ENCODE measurements around the gene SEC14L1. TPM values are rescaled to one million over a fixed set of nuclear protein-coding genes. Genes with fewer than 3 reads are reported as not detected.
A peak's percentile ranks its signal among the peaks of the same experiment; 100 is the strongest.

Gene SEC14L1
- total RNA-seq, 2 donors from 2014 or later: 71.6 to 82.2 TPM

DNA sequence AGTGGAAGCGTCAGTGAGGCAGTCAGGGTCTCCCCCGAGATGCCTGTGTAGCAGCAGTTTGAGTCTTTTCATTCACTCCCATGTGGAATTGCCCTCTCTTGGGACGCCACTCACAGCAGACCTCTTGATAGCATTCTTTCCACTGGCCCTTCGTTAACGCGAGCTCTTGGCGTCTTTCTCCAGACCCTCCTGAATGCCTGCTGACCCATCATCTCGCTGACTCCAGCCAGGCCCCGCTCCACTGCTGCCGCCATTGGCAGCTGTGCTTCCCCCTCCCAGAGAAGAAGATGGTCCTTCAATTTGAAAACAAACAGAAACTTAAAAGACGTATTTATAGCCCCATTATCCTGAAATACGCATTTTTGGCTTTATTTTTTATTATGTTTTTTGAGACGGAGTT, 63.1 kb downstream of the SEC14L1 start:
- DNase-seq (no peak), ATAC-seq (no peak)
- intact Hi-C loops (cut with DNase I): no loop called here

DNA sequence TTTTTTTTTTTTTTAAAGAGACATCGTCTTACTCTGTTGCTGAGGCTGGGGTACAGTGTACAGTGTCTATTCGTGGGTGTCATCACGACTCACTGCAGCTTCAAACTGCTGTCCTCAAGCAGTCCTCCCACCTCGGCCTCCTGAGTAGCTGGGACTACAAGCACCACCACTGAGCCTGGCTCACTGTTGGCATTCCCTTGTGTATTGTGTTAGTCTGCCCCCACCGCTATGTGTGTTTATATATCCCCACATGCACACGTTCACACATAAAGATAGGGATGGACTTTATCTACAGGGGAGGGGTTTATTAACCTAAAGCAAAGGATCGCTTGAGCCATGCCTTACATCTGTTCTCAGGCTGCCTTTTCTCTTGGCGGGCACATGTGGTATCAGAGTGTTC, 63.8 kb downstream of the SEC14L1 start:
- intact Hi-C loops (cut with DNase I): no loop called here
- no peak for ATAC-seq
- DNase-seq: no peak

DNA sequence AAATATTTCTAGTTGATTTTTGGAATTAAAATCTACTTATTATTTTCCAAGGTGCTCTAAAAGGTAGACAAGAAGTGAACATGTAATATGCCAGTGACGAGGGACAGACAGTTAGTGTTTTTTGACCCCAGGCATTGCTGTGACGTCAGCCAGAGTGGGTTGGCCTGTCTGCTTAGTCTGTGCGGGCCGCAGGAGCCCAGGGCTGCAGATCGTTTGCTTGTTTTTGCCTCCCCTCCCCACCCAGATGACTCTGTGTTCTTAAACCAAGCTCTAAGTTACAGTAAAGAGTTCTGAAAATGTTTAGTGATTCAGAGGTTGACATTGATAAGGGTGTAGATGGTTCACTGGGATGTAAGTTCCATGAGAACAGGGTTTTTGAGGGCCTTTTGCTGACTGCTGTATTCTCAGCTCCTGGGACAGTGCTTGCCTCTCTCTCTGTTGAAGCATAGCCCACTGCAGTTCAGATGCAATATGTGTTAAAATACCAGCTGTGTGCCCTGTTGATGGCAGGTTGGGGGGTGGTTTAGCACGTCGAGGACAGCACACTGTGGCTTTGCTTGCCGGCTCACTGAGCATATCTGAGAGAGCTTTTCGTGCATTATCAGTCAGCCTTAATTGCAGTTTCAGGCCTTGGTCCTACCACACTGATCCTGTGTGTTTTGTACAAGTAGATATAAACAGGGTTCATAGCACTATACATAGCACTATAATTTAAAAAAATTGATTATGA, 64.8 kb downstream of the SEC14L1 start:
- DNase-seq (no peak), ATAC-seq (no peak)
- intact Hi-C loops (cut with DNase I): no loop called here

- DNase-seq (no peak), ATAC-seq (peak; percentile 24 to 39)
- intact Hi-C loops (cut with DNase I): no loop called here
These were observed 65.6 kb downstream of the SEC14L1 start for GRCh38 chr17:77206158-77206956.

GRCh38 chr17:77207689-77208216, 67.0 kb downstream of the SEC14L1 start:
- DNase-seq (no peak), ATAC-seq (no peak)
- intact Hi-C loops (cut with DNase I): loop anchor here in 1 of 2 donors (2.0 kb wide), 1 partner anchor 63 kb away; no protein-coding TSS in a partner anchor

GRCh38 chr17:77208217-77208808, 67.5 kb downstream of the SEC14L1 start:
- intact Hi-C loops (cut with DNase I): loop anchor here in 1 of 2 donors (2.0 kb wide), 1 partner anchor 64 kb away; no protein-coding TSS in a partner anchor
- peak; percentile 67 to 72 for ATAC-seq
- DNase-seq: no peak

- DNase-seq (no peak), ATAC-seq (no peak)
- intact Hi-C loops (cut with DNase I): loop anchor here in 1 of 2 donors (2.0 kb wide), 1 partner anchor 64 kb away; no protein-coding TSS in a partner anchor
These were observed 68.1 kb downstream of the SEC14L1 start for GRCh38 chr17:77208856-77209255.

GRCh38 chr17:77209330-77209748, 68.6 kb downstream of the SEC14L1 start:
- ATAC-seq: no peak
- no peak for DNase-seq
- intact Hi-C loops (cut with DNase I): loop anchor here in 1 of 2 donors (2.0 kb wide), 1 partner anchor 65 kb away; no protein-coding TSS in a partner anchor

DNA sequence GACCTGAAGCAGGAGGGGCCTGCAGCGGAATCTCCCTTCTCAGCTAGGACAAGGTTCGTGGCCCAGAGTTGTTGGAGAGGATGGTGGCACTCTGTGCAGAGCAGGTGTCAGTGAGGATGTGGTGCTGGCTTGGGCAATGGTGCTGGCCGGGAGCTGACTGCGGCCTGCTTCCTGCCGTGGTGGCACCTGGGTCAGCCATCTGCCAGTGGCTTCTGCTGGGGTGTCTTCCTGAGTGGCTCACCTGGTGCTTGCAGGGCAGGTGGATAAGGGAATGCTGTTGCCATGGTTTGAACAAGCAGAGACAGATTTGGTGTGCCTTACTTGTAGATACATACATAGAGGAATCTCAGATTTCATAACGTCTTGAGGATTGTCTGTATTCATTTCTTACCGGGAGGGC, 69.6 kb downstream of the SEC14L1 start:
- no peak for ATAC-seq
- no peak for DNase-seq
- intact Hi-C loops (cut with DNase I): loop anchor here in 1 of 2 donors (5.0 kb wide), 1 partner anchor 37 kb away; no protein-coding TSS in a partner anchor

GRCh38 chr17:77210946-77211541, 70.3 kb downstream of the SEC14L1 start:
- intact Hi-C loops (cut with DNase I): loop anchor here in 1 of 2 donors (5.0 kb wide), 1 partner anchor 36 kb away; no protein-coding TSS in a partner anchor
- ATAC-seq: no peak
- no peak for DNase-seq

DNA sequence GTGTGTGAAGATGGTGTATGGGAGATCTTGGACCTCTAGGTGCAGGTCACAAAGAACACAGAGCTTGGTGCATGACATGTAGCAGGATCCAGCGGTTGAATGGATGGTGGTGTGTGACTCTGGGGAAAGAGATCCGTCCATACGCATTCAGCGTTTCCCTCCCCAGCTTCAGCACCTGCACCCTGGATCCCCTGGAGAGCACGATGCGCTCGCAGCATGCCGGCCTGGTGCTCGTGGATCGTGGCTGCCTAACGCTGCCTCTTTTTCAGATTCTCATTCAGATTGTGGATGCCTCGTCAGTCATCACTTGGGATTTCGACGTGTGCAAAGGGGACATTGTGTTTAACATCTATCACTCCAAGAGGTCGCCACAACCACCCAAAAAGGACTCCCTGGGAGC, 70.9 kb downstream of the SEC14L1 start:
- DNase-seq: no peak
- intact Hi-C loops (cut with DNase I): loop anchor here in 1 of 2 donors (5.0 kb wide), 1 partner anchor 36 kb away; no protein-coding TSS in a partner anchor
- ATAC-seq: no peak

DNA sequence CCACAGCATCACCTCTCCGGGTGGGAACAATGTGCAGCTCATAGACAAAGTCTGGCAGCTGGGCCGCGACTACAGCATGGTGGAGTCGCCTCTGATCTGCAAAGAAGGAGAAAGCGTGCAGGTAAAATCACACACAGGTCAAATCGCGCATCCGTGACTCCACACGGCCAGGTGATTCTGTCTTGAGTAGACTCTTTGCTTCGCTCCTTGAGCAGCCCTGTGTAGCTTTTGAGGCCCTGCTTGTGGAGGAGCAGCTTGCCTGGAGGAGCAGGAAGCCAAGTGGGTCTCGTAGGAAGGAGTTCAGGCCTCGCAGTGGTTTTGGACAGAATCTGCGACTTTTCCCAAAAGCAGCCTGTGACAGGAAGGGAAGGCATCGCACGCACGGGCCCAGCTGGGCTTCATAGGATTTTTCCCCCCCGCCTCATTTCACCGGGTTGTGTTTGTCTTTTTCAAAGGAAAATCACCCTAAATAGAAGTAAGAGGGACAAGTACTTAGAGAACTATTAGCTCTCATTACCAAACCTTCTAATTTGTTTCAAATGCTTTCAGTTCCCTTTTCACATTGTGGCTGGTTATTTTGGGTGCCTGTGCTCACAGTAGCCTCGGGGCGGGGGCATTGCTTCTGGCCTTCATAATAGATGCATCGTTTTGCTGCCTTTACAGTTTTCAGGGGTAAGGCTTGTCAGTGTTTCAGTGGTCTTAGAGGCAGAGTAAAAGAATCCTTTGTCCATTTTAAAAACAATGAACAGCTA, 71.5 kb downstream of the SEC14L1 start:
- no peak for ATAC-seq
- no peak for DNase-seq
- intact Hi-C loops (cut with DNase I): loop anchor here in 1 of 2 donors (5.0 kb wide), 1 partner anchor 35 kb away; no protein-coding TSS in a partner anchor

GRCh38 chr17:77212833-77213777, 72.3 kb downstream of the SEC14L1 start:
- intact Hi-C loops (cut with DNase I): loop anchor here in 1 of 2 donors (5.0 kb wide), 1 partner anchor 34 kb away; no protein-coding TSS in a partner anchor
- DNase-seq (peak; percentile 50), ATAC-seq (peak; percentile 81 to 87)

DNA sequence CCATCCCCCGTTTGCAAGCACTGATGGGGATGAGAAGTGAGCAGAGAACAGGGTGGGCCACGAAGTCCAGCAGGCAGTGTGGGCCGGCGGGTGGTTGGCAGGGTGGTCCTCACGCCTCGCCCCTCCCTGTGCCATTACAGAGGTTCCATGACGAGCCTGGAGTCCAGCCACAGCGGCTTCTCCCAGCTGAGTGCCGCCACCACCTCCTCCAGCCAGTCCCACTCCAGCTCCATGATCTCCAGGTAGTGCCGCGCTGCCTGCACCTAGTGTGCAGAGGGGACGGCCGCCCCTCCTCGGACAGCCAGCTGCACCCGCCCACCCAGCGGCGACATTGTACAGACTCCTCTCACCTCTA, 73.0 kb downstream of the SEC14L1 start:
- ATAC-seq: peak; percentile 24
- intact Hi-C loops (cut with DNase I): loop anchor here in 1 of 2 donors (2.0 to 5.0 kb wide), 2 partner anchors 34 to 117 kb away; no protein-coding TSS in a partner anchor

DNA sequence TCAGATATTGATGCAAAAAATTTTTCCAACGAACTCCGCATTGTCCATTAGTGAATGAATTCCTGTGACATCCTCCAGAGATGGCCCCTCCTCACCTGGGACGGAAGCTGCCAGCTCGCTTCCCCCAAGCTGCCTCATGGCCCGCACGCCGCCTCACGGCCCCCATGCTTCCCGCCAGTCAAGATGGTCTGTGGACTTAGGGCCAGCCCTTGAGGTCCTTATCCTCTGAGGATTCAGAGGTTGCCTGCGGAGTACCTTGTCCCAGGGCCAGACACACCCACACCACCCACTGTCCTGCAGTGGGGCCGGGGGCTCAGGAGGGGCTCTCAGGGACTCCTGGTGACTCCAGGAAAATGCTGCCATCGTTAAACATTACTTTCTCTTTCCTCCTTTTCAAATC, 73.6 kb downstream of the SEC14L1 start:
- no peak for ATAC-seq
- intact Hi-C loops (cut with DNase I): loop anchor here in 1 of 2 donors (2.0 to 5.0 kb wide), 2 partner anchors 33 to 118 kb away; no protein-coding TSS in a partner anchor
- DNase-seq: no peak

More for the DNA sequence above, 73.0 kb downstream of the SEC14L1 start:
- DNase-seq: no peak

DNA sequence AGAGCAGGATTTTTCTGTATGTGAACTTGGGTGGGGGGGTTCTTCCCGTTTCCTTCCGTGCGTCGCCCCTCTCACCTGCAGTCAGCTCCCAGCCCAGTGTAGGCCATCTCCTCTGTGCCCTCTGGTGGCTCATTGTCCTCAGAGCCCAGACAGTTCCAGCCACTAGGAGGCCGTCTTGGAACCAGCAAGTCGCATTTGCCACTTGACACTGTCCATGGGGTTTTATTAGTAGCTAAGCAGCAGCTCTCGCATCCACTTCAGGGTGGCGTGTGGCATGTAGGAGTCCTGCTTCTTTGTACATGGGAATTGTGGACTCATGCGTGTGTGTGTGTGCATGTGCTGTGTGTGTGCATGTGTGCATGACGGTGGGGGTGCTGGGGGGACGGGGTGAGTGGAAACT, 74.0 kb downstream of the SEC14L1 start:
- intact Hi-C loops (cut with DNase I): loop anchor here in 1 of 2 donors (2.0 to 5.0 kb wide), 2 partner anchors 33 to 118 kb away; no protein-coding TSS in a partner anchor

GRCh38 chr17:77215281-77215680, 74.5 kb downstream of the SEC14L1 start:
- intact Hi-C loops (cut with DNase I): loop anchor here in 1 of 2 donors (2.0 kb wide), 1 partner anchor 118 kb away; no protein-coding TSS in a partner anchor
- ATAC-seq (no peak), DNase-seq (no peak)

More for the DNA sequence above, 74.0 kb downstream of the SEC14L1 start:
- ATAC-seq: peak; percentile 53 to 60
- DNase-seq: no peak
